ENCODE measurements around the gene ATP1B3.
A peak's percentile ranks its signal among the peaks of the same experiment; 100 is the strongest.
"Not testable (repeated sequence)": the region's sequence is repeated elsewhere in the genome, so short reads cannot be mapped to it uniquely, and the experiment has no call there.

The ATP1B3 gene

GRCh38 chr3:141876381-141876890, at the start of gene ATP1B3:
ATP1B3 (plus strand) TSS chr3:141876643; CDS start chr3:141876802, 159 bp downstream.
- DNase-seq (ENCODE audit: low read depth), result peak; percentile 75

GRCh38 chr3:141828487-141828886, 48.0 kb upstream of the ATP1B3 start:
- no peak for DNase-seq (ENCODE audit: low read depth)

DNA sequence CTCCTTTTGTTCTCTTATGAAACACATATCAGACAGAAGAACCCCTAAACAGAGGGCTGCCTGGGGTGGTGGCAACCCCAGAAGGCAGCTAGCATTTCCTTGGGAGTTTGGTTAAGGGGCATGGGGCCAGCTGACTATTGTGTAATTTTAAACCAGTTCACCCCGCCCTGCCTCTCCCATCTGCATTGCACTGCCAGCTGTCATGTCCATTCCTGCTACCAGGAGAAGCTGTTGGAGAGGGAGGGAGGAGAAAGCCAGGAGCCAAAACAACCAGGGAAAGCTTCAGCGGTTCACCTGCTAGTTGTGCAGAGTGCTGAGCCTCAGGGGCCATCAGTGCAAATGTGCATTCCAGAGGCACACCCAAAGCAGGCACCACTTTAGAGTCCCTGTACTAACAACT, 47.6 kb upstream of the ATP1B3 start:
- DNase-seq (ENCODE audit: low read depth), result no peak

DNA sequence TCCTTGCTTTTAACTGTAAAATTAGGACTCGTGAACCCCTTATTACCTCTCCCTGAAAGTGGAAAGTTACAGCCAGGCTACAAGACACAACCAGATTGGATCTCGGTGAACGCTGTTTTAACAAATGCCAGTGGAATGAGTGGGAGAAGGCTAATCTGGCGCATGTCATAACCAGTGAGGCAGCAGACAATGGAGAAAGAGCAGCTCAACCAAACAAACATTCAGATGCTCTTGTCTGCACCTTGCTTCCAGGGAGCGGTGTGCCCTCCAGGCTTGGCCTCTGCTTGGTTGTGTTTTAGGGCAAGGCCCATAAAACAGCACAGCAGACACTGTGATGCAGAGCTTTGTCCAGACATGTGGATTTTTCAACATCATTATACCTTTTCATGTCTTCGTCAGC, 45.9 kb upstream of the ATP1B3 start:
- no peak for DNase-seq (ENCODE audit: low read depth)

GRCh38 chr3:141834292-141834691, 42.2 kb upstream of the ATP1B3 start:
- no peak for DNase-seq (ENCODE audit: low read depth)

DNA sequence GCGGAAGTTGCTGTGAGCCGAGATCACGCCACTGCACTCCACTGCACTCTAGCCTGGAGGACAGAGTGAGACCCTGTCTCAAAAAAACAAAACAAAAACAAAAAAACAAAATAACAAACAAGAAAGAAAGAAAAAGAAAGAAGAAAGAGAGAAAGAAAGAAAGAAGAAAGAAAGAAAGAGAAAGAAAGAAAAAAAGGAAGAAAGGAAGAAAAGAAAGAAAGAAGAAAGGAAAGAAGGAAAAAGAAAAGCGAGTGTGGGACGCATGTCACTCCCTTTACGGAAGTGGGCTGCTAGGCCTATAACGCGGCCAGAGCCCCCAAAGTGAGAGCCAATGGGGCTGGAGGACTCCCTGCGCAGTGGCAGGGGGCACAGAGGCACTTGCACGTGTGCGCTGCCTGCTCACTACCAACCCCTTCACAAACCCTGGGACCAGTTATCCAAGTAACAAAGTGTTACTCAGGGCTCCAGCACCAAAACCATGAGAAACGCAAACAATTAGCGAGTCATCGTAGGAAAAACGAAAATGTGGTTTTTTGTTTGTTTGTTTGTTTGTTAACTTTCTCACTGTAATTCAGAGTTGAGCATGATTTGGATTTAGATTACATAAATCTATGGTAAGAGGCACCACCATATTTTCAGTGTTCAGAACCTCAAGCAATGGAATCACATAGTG, 40.8 kb upstream of the ATP1B3 start:
- no peak for DNase-seq (ENCODE audit: low read depth)

DNA sequence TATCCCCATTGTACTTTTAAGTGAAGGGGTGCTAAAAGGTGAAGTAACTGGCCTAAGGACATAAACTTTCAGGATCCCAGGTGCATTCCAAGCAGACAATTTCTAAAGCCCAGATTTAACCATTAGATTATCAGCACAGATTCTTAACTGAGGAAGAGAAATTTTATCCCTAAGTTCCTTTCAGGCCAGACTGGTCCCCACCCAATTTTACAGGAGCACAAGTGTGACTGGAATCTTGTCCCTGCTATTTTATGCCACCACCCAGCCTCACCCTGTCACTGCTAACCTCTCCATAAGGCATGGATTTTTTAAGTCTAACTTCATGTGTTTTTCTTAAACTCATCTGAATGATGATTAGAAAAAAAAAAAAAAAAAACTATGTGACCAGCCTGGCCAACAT, 37.1 kb upstream of the ATP1B3 start:
- DNase-seq (ENCODE audit: low read depth), result no peak

DNA sequence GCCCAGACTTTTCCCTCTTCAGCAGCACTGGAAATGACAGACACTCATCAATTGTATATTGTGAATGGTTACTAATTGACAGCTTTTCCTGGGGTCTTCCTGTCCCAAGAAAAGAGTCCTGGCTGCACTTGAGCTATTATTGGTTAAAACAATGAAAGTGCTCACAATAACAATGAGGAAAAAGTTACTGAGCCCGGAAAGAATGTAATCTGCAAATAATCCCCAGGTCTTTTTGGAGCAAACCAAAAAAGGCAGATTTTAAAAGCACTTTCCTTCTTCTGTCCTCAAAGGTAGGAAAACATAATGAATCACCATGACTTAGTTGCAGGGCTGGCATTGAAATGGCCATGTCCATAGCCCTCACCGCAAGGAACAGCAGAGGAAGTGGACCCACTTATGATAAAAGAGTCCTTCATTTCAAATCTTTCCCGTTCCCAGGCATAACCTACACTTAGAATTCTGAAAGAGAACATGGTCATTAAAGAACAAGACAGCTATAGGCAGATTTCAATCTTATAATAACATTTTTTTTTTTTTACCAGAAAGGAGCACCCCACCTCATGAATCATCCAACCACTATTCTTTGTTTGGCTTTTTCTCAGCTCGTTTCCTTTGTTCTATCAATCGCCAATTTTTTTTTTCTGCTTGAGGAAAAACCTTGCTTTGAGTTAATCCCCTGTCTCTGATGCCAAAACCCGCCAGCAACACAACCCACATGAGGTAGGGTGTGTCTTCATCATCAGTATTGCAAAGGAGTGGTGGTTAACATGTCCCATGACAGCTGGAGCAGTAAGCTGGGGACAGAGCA, 35.5 kb upstream of the ATP1B3 start:
- DNase-seq (ENCODE audit: low read depth), result no peak

GRCh38 chr3:141844108-141844507, 32.3 kb upstream of the ATP1B3 start:
- DNase-seq (ENCODE audit: low read depth), result no peak

DNA sequence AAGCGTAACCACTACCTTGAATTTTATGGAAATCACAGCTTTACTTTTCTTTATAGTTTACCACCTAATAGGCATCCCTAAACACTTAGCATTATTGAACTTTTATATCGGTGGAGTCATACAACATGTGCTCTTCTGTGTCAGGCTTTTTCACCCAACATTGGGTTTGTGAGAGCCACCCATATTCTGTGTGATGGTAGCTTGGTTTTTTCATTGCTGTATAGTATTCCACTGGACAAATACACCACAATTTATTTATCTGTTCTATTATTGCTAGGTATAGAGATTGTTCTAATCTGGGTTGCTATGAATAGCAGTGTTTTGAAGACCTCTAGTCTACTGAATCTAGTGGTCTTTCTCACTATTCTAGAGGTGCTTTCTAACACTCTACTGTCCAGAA, 31.6 kb upstream of the ATP1B3 start:
- DNase-seq (ENCODE audit: low read depth), result no peak

- peak; percentile 7 for DNase-seq (ENCODE audit: low read depth)
These were observed 30.9 kb upstream of the ATP1B3 start for GRCh38 chr3:141845407-141846049.

DNA sequence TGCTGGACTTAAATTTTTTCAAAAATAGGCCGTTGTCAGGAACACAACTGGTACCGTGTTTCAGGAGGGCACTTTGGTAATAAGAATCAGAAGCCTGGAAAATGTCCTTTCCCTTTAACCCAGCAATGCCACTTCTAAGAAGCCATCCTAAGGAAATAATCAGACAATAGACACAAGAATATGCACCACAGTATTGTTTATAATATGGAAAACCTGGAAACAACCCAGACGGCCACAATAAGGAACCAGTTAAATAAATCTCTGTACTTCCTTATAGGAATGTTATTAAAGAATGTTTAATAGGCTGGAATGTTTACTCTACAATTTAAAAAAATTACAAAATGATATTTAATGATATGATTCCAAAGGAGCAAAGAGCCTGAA, 30.4 kb upstream of the ATP1B3 start:
- no peak for DNase-seq (ENCODE audit: low read depth)

DNA sequence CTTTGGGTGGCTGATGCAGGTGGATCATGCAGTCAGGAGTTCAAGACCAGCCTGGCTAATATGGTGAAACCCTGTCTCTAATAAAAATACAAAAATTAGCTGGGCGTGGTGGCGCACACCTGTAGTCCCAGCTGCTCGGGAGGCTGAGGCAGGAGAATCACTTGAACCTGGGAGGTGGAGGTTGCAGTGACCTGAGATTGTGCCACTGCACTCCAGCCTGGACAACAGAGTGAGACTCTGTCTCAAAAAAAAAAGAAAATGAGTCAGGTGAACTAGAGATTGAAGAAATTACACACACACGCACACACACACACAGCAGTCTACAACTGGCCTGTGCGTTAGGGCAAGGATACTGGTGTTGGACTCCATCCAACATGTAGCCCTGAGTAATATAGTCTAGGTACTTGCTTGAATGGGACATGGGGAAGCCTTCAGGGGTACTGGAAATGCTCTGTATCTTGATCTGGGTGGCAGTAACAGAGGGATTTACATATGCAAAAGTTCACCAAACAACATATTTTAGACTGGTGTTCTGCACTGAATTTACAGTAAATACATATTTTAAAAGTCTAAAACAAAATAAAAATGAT, 28.2 kb upstream of the ATP1B3 start:
- not testable (repeated sequence) for DNase-seq (ENCODE audit: low read depth)

- DNase-seq (ENCODE audit: low read depth), result no peak
These were observed 27.2 kb upstream of the ATP1B3 start for GRCh38 chr3:141849056-141849815.

GRCh38 chr3:141851411-141851810, 25.0 kb upstream of the ATP1B3 start:
- no peak for DNase-seq (ENCODE audit: low read depth)

- DNase-seq (ENCODE audit: low read depth), result no peak
These were observed 23.3 kb upstream of the ATP1B3 start for GRCh38 chr3:141853081-141853601.

DNA sequence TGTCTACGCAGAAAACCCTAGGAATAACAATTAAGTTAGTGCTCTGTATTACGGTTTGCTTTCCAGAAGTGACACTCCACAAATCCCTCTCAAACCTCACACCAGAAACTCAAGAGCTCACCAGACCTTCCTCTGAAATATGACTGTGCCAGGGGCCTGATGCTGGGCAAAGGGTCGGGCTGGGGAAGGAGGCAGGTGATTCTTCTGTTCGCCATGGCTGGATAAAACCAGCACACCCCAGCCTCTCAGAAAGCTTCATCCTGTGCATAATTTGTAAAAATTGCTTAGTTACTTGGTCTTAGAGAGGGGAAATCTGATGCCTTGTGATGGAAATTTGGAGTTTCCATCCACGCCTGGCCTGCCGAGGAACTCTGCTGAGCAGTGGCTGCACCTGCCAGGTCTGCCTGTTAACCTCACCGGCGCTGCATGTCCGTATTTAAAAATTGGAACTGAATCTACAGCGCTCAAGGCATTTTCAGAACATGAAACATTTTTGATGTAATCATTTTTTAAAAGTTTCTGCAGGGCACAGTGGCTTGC, 22.7 kb upstream of the ATP1B3 start:
- DNase-seq (ENCODE audit: low read depth), result no peak

DNA sequence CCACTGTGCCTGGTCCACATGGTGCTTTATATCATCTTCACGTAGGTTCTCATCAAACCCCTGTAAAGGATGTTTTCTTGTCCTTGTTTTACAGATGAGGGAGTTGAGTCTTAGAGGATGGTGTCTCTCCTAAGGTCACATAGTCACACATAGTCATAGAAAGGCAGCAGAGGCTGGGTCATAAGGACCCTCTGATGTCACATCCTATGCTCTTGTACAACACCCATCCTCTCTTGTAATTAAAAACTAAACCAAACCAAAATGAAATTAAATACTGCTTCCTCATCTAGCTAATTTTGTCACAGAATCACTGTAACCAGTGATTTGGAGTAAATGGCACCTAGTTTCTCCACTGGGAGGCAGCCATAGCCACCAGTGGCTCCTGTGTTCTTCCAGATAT, 21.8 kb upstream of the ATP1B3 start:
- DNase-seq (ENCODE audit: low read depth), result no peak

DNA sequence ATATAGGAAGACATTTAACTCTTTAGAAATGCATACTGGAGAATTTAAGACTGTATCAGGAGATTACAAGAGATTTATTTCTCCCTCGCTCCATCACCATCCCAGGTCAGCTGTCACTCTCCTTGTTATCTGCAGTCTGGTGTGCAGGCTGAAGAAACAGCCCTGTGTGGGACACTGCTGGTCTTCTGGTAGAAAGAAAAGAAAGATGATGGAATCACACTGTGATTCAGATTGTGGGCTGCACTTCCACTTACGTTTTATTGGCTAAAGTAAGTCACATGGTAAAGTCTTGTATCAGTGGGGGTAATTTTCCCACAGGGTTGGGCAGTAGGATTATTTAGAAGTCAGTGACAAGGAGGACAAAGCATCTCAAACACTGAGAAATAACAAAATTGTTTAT, 18.1 kb upstream of the ATP1B3 start:
- DNase-seq (ENCODE audit: low read depth), result no peak

DNA sequence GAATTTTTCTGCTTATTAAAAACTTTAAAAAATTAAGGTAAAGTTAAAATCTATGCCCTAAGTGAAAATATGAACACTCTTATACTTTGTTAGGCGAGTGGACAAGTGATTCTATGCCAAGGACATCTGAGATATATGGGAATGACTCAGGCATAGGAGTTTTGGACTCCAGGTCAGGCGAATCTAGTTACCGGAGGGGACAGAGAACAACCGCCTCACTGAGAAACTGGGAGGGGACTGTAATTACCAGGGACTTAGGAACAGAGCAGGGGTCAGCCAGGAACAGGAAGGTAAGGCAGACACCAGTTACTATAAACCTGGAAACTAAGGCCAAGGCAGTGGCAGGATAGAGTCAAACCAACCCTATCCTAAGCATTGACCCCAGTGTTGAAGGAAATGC, 16.8 kb upstream of the ATP1B3 start:
- no peak for DNase-seq (ENCODE audit: low read depth)

- no peak for DNase-seq (ENCODE audit: low read depth)
These were observed 16.3 kb upstream of the ATP1B3 start for GRCh38 chr3:141860086-141860669.
